KMS-11 (cell line): ENCODE data around the gene OR6N2.

Experiments used
- H2AFZ ChIP-seq: fragments of 200-600 bp; sonication (generic); 2 replicates; pipeline ENCODE4 v1.6.1; 2016; ENCODE audit warnings: antibody characterized with exemption, mixed run types, low read depth
- H3K27ac ChIP-seq: fragments of 200-600 bp; sonication (generic); 2 replicates; pipeline ENCODE4 v1.6.1; 2016; ENCODE audit warnings: mild to moderate bottlenecking, mixed run types
- H3K27me3 ChIP-seq: fragments of 200-600 bp; sonication (generic); 2 replicates; pipeline ENCODE4 v1.6.1; 2017; ENCODE audit warnings: mild to moderate bottlenecking, low read depth, mixed run types, moderate library complexity; ENCODE audit not compliant: insufficient read depth
- H3K36me3 ChIP-seq: fragments of 200-600 bp; sonication (generic); 2 replicates; pipeline ENCODE4 v1.6.1; 2017; ENCODE audit warnings: mild to moderate bottlenecking, mixed run types; ENCODE audit not compliant: insufficient read depth
- H3K4me1 ChIP-seq: fragments of 200-600 bp; sonication (generic); 2 replicates; pipeline ENCODE4 v1.6.1; 2016; ENCODE audit warnings: mild to moderate bottlenecking, low read depth, mixed run types; ENCODE audit not compliant: poor library complexity, severe bottlenecking
- H3K4me2 ChIP-seq: fragments of 200-600 bp; sonication (generic); 2 replicates; pipeline ENCODE4 v1.7.0; 2016; ENCODE audit warnings: mild to moderate bottlenecking, mixed run types
- H3K4me3 ChIP-seq: fragments of 200-600 bp; sonication (generic); IDR thresholded peaks from 2 replicates; pipeline ENCODE4 v1.6.1; 2017; ENCODE audit warnings: low read depth, low read length, mixed read lengths; ENCODE audit not compliant: insufficient read depth
- H3K79me2 ChIP-seq: fragments of 200-600 bp; sonication (generic); 2 replicates; pipeline ENCODE4 v1.6.1; 2016; ENCODE audit warnings: low read depth, mixed run types; ENCODE audit not compliant: insufficient read depth
- H3K9ac ChIP-seq: fragments of 200-600 bp; sonication (generic); 2 replicates; pipeline ENCODE4 v1.6.1; 2016; ENCODE audit warnings: mild to moderate bottlenecking, mixed run types
- H4K20me1 ChIP-seq: fragments of 200-600 bp; sonication (generic); 2 replicates; pipeline ENCODE4 v1.6.1; 2016; ENCODE audit warnings: mild to moderate bottlenecking, mixed run types; ENCODE audit not compliant: insufficient read depth
- TF ChIP-seq, protein P1 (sequence below): fragments of 200-600 bp; sonication (generic); conservative IDR thresholded peaks from 2 replicates; pipeline ENCODE4 v1.6.1; 2017; ENCODE audit warnings: low read depth, mild to moderate bottlenecking, antibody characterized with exemption, low read length, moderate library complexity, mixed read lengths

OR6N2 gene

DNA sequence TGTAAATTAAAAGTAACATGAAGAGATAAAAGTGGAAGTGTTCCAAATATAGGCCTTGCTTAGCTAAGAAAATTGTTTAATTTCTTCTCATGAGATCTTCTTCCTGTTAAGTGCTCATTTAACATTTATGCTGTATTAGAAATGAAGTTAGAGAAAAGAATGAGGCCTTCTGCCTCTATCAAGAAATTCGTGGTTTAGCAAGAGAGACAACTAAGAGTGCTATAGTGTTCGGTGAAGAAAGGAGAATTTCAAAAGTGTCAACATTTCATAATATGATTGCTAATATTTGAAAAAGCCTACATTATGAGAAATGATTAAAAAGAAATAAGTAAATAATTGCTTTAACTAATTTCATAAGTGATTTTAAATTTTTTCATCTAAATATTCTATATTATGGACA, 31.3 kb upstream of the OR6N2 start:
- Histone ChIP-seq H3K4me2 (no peak overlapping the region), H3K4me1 (no peaks in the 10 kb centered on the region), H3K36me3 (no peaks in the 10 kb centered on the region), H3K27me3 (no peaks in the 10 kb centered on the region), H3K4me3 (no peak overlapping the region), H2AFZ (no peak overlapping the region), H3K79me2 (no peaks in the 10 kb centered on the region), H3K27ac (no peak overlapping the region), H4K20me1 (no peaks in the 10 kb centered on the region), H3K9ac (no peak overlapping the region)
- TF ChIP-seq, protein P1, sequence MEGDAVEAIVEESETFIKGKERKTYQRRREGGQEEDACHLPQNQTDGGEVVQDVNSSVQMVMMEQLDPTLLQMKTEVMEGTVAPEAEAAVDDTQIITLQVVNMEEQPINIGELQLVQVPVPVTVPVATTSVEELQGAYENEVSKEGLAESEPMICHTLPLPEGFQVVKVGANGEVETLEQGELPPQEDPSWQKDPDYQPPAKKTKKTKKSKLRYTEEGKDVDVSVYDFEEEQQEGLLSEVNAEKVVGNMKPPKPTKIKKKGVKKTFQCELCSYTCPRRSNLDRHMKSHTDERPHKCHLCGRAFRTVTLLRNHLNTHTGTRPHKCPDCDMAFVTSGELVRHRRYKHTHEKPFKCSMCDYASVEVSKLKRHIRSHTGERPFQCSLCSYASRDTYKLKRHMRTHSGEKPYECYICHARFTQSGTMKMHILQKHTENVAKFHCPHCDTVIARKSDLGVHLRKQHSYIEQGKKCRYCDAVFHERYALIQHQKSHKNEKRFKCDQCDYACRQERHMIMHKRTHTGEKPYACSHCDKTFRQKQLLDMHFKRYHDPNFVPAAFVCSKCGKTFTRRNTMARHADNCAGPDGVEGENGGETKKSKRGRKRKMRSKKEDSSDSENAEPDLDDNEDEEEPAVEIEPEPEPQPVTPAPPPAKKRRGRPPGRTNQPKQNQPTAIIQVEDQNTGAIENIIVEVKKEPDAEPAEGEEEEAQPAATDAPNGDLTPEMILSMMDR = no peak

DNA sequence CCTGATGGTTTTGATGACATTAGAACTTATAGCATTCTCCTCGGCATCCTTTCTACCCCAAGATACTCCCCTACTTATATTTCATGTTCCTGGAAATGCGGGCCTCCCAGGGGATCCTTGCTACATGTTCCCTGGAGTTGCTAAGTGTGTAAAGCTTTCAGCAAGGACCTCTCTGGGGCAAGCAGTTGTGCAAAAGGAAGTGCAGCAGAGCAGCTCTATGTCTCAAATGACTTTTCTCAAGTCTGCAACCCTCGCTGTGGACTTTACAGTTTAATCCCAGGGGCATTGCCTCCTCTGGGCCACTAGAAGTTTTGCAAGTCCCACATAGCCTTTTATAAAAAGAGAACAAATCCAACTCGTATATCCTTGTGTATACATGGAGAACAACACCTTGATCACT, 29.3 kb upstream of the OR6N2 start:
- H3K4me1 ChIP-seq = no peaks in the 10 kb centered on the region
- H3K4me2 ChIP-seq = no peak overlapping the region
- H4K20me1 ChIP-seq = no peaks in the 10 kb centered on the region
- no peaks in the 10 kb centered on the region for H3K79me2 ChIP-seq
- no peak overlapping the region for H3K9ac ChIP-seq
- H2AFZ ChIP-seq = no peak overlapping the region
- no peak overlapping the region for H3K27ac ChIP-seq
- no peaks in the 10 kb centered on the region for H3K36me3 ChIP-seq
- TF ChIP-seq, protein P1 = no peak
- no peaks in the 10 kb centered on the region for H3K27me3 ChIP-seq
- no peak overlapping the region for H3K4me3 ChIP-seq

DNA sequence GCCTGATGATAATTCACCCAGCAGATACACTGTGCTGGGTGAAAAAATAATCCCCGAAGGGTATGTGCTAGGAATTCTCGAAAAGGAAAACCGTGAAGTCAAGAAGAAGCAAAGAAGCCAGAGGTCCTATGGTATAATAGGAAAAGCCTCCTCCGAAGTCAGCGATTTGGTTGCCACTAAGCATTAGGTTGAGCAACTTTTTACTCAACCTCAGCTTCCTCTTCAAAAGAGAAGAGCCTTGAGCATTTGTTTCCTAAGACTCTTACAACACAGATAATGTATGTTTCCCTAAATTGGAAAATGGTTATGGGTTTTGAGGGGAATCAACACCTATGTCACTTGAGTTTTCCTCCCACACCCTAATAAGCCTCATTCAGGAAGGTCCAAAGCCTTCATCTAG, 28.9 kb upstream of the OR6N2 start:
- H3K36me3 ChIP-seq = no peaks in the 10 kb centered on the region
- no peak overlapping the region for H3K4me3 ChIP-seq
- H3K27ac ChIP-seq = no peak overlapping the region
- no peaks in the 10 kb centered on the region for H3K4me1 ChIP-seq
- H3K9ac ChIP-seq = no peak overlapping the region
- H3K79me2 ChIP-seq = no peaks in the 10 kb centered on the region
- H4K20me1 ChIP-seq = no peaks in the 10 kb centered on the region
- H3K27me3 ChIP-seq = no peaks in the 10 kb centered on the region
- H3K4me2 ChIP-seq = no peak overlapping the region
- no peak overlapping the region for H2AFZ ChIP-seq
- TF ChIP-seq, protein P1 = no peak

DNA sequence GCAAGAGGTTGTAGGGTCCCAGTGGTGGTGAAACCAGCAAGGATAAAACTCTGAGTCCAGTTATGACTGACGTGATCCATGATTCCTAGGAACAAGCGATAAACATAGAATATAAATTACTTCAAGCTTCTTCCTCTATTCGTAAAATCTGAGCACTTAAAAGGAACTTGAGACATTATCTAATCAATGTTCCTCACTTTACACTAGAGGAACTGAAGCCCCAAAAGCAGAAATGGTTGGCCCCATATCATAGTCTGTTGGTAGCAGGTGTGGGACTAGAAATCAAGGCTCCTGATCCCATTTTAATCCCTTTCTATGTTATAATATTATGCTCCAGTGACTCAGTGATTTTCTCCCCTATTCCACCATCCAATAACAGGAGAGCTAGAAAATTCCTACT, 28.3 kb upstream of the OR6N2 start:
- Histone ChIP-seq H3K27me3 (no peaks in the 10 kb centered on the region), H4K20me1 (no peaks in the 10 kb centered on the region), H3K36me3 (no peaks in the 10 kb centered on the region), H3K27ac (no peak overlapping the region), H3K9ac (no peak overlapping the region), H2AFZ (no peak overlapping the region), H3K4me2 (no peak overlapping the region), H3K4me3 (no peak overlapping the region), H3K79me2 (no peaks in the 10 kb centered on the region), H3K4me1 (no peaks in the 10 kb centered on the region)
- TF ChIP-seq, protein P1 = no peak
